Measurements from ENCODE around the gene IGSF6. TPM values are rescaled to one million over a fixed set of nuclear protein-coding genes. Genes with fewer than 3 reads are reported as not detected.

IGSF6 gene
- total and polyA plus RNA-seq, 2 of the 8 experiments (the other 6 are each of a cell fraction or from before 2014, with no cell fraction given), result not detected

GRCh38 chr16:21593530-21594289, 58.7 kb downstream of the IGSF6 start:
- Histone ChIP-seq H2AK5ac (ENCODE audit: low read depth, low read length) (no peak overlapping the region), H3K9me3 (ENCODE audit: insufficient read depth in 2 of 2, low read depth in 1 of 2, low read length in 1 of 2) (no peaks in the 10 kb centered on the region), H3K23me2 (ENCODE audit: low read depth, low read length) (0 out of 2 replicates have a peak, but pooled peaks cover under 1% of the 10 kb centered on the region), H3K18ac (ENCODE audit: extremely low read depth, low read length) (no peak overlapping the region), H4K8ac (ENCODE audit: extremely low read depth, insufficient read depth, low read length) (no peak overlapping the region), H3K14ac (ENCODE audit: insufficient read length) (no peak overlapping the region), H3K36me3 (ENCODE audit: control insufficient read depth in 2 of 4, insufficient read depth in 4 of 4, low read length in 3 of 4) (no peaks in the 10 kb centered on the region), H3K27me3 (replicated peaks in 1 of 4; ENCODE audit: control insufficient read depth in 3 of 4, extremely low read depth in 1 of 4, insufficient read depth in 3 of 4, low read length in 3 of 4) (no peaks in the 10 kb centered on the region), H3K4me3 (ENCODE audit: extremely low read depth in 1 of 4, insufficient read depth in 2 of 4, low read depth in 3 of 4, low read length in 4 of 4) (no peak overlapping the region), H2BK15ac (ENCODE audit: low read length) (no peak overlapping the region), H3K79me1 (ENCODE audit: low read depth, low read length) (no peaks in the 10 kb centered on the region), H2AFZ (ENCODE audit: low read length) (0 out of 2 replicates have a peak overlapping the region, but pooled peaks have one; percentile 56), H3K56ac (replicated peaks; ENCODE audit: insufficient read length, low read depth, low read length) (no peak overlapping the region), H4K5ac (ENCODE audit: insufficient read length, low read depth, low read length) (no peak overlapping the region), H3K4me2 (ENCODE audit: insufficient read depth in 1 of 2, low read depth in 2 of 2, low read length in 2 of 2) (no peak overlapping the region), H2BK5ac (ENCODE audit: low read depth, low read length) (no peak overlapping the region), H3K23ac (ENCODE audit: insufficient read length) (no peak overlapping the region), H3K9ac (replicated peaks in 1 of 4; ENCODE audit: extremely low read depth in 1 of 4, low read depth in 3 of 4, low read length in 3 of 4) (no peak overlapping the region), H3K4ac (replicated peaks; ENCODE audit: insufficient read length, low read depth, low read length) (no peak overlapping the region), H3K27ac (ENCODE audit: low read depth, low read length) (no peak overlapping the region), H2BK20ac (ENCODE audit: low read length) (no peak overlapping the region), H3K4me1 (replicated peaks in 1 of 4; ENCODE audit: control insufficient read depth in 3 of 4, insufficient read depth in 4 of 4, low read length in 3 of 4) (no peaks in the 10 kb centered on the region; a peak in 1 of 7 replicates), H3K79me2 (ENCODE audit: control insufficient read depth in 1 of 2, insufficient read depth in 2 of 2, low read length in 2 of 2) (no peaks in the 10 kb centered on the region), H2BK12ac (ENCODE audit: low read depth, low read length) (no peak overlapping the region), H4K91ac (replicated peaks; ENCODE audit: insufficient read length, low read length) (no peak overlapping the region), H4K20me1 (replicated peaks in 1 of 2; ENCODE audit: control insufficient read depth in 1 of 2, insufficient read depth in 2 of 2, low read length in 2 of 2) (no peaks in the 10 kb centered on the region), H2BK120ac (replicated peaks; ENCODE audit: low read depth, low read length) (no peak overlapping the region)
- no peak for DNase-seq (ENCODE audit: low read depth in 1 of 2, low spot score in 2 of 2)
- WGBS, 2 experiments (ENCODE audit: extremely low coverage in 1 of 2, insufficient coverage in 1 of 2, insufficient read length in 1 of 2, insufficient replicate concordance in 2 of 2, low coverage in 1 of 2, low lambda C conversion rate in 2 of 2, missing lambda C conversion rate in 1 of 2), result 88% methylated on average over 7 of the region's 7 CpGs; no CpG with 5 or more reads in 1 of the 2 experiments
- ChIA-PET POLR2A (ENCODE audit: partially characterized antibody) (no interaction called here), CTCF (ENCODE audit: partially characterized antibody) (interaction anchor here (0.6 to 1.6 kb wide), 4 partner anchors 46 to 91 kb away, joined by 3 to 4 read pairs (median 4); no protein-coding TSS in a partner anchor)
- FAIRE-seq, result no peak
- TF ChIP-seq ATF2 (IDR thresholded peaks at IDR 0.05; ENCODE audit: low read length), result no peak
- TF ChIP-seq SP1 (IDR thresholded peaks at IDR 0.05; ENCODE audit: low read depth, low read length), result no peak
- TF ChIP-seq TBP (IDR thresholded peaks at IDR 0.05; ENCODE audit: low read depth, low read length), result no peak
- TF ChIP-seq EP300 (IDR thresholded peaks at IDR 0.05; ENCODE audit: borderline replicate concordance in 1 of 2, low read depth in 2 of 2, low read length in 2 of 2), result no peak
- no peak for TF ChIP-seq RFX5 (IDR thresholded peaks at IDR 0.05; ENCODE audit: borderline replicate concordance, low read depth, low read length)
- TF ChIP-seq CTBP2 (IDR thresholded peaks at IDR 0.05; ENCODE audit: borderline replicate concordance, insufficient read depth, insufficient read length, low read length), result no peak
- no peak for TF ChIP-seq E2F6 (IDR thresholded peaks at IDR 0.05)
- TF ChIP-seq BCL11A (IDR thresholded peaks at IDR 0.05; ENCODE audit: low read depth in 2 of 2, low read length in 2 of 2), result no peak
- TF ChIP-seq HDAC6 (IDR thresholded peaks at IDR 0.05; ENCODE audit: low read depth, low read length), result no peak
- TF ChIP-seq KDM4A (IDR thresholded peaks at IDR 0.05; ENCODE audit: low read depth, low read length, severe bottlenecking), result no peak
